GM18909 (cell line): ENCODE results near the gene SLC35F1.
A peak's percentile ranks its signal among the peaks of the same experiment; 100 is the strongest.

Source experiments
- ATAC-seq: cut with Tn5 transposase; IDR thresholded peaks from one replicate; pipeline ENCODE4 v1.9.1; 2021; ENCODE audit warnings: mild to moderate bottlenecking; ENCODE audit not compliant: unreplicated experiment, poor library complexity

The SLC35F1 gene

GRCh38 chr6:118240878-118241528 lies 333.9 kb downstream of the SLC35F1 start:
- ATAC-seq = peak; percentile 85

- no peak for ATAC-seq
Observed at GRCh38 chr6:118246406-118246805, 339.3 kb downstream of the SLC35F1 start.

GRCh38 chr6:118248171-118248570 lies 341.1 kb downstream of the SLC35F1 start:
- ATAC-seq = no peak

- no peak for ATAC-seq
Observed at GRCh38 chr6:118249680-118250079, 342.6 kb downstream of the SLC35F1 start.

GRCh38 chr6:118252474-118252873 lies 345.4 kb downstream of the SLC35F1 start:
- peak; percentile 74 for ATAC-seq

- no peak for ATAC-seq
Observed at GRCh38 chr6:118253741-118254140, 346.7 kb downstream of the SLC35F1 start.

GRCh38 chr6:118260833-118261232 lies 353.8 kb downstream of the SLC35F1 start:
- no peak for ATAC-seq

- peak; percentile 55 for ATAC-seq
Observed at GRCh38 chr6:118263921-118264486, 356.9 kb downstream of the SLC35F1 start.

GRCh38 chr6:118269659-118270058 lies 362.6 kb downstream of the SLC35F1 start:
- no peak for ATAC-seq

- no peak for ATAC-seq
Observed at GRCh38 chr6:118277631-118278030, 370.6 kb downstream of the SLC35F1 start.

- ATAC-seq = peak; percentile 98
Observed at GRCh38 chr6:118280210-118280609, 373.1 kb downstream of the SLC35F1 start.

- ATAC-seq = no peak
Observed at GRCh38 chr6:118281291-118281690, 374.2 kb downstream of the SLC35F1 start.

- ATAC-seq = no peak
Observed at GRCh38 chr6:118283766-118284165, 376.7 kb downstream of the SLC35F1 start.

- ATAC-seq = no peak
Observed at GRCh38 chr6:118284736-118285360, 377.8 kb downstream of the SLC35F1 start.

GRCh38 chr6:118285791-118286190 lies 378.7 kb downstream of the SLC35F1 start:
- ATAC-seq = no peak

GRCh38 chr6:118288355-118289124 lies 381.5 kb downstream of the SLC35F1 start:
- ATAC-seq = no peak

- ATAC-seq = no peak
Observed at GRCh38 chr6:118292558-118292957, 385.5 kb downstream of the SLC35F1 start.

GRCh38 chr6:118294906-118295305 lies 387.8 kb downstream of the SLC35F1 start:
- no peak for ATAC-seq

- no peak for ATAC-seq
Observed at GRCh38 chr6:118295336-118295735, 388.3 kb downstream of the SLC35F1 start.

- no peak for ATAC-seq
Observed at GRCh38 chr6:118296129-118296901, 389.3 kb downstream of the SLC35F1 start.
